ENCODE measurements around the gene SKAP1. TPM values are rescaled to one million over a fixed set of nuclear protein-coding genes. Genes with fewer than 3 reads are reported as not detected.

Gene SKAP1
- total and polyA plus RNA-seq, 2 of the 13 experiments (the other 11 are each of a cell fraction or from before 2014, with no cell fraction given) = 0.21 TPM; not detected in 1

- Histone ChIP-seq H3K36me3 (replicated peaks in 1 of 2; ENCODE audit: control insufficient read depth in 1 of 2, insufficient read depth in 2 of 2, low read length in 2 of 2) (no peaks in the 10 kb centered on the region), H3K9ac (ENCODE audit: insufficient read depth, low read depth, low read length) (no peak overlapping the region), H3K4me1 (ENCODE audit: insufficient read depth, low read length) (peaks cover 6% of the 10 kb centered on the region; the same call in 1 of the 2 replicates), H3K4me2 (ENCODE audit: low read depth, low read length) (no peak overlapping the region), H3K4me3 (replicated peaks in 1 of 3; ENCODE audit: insufficient read depth in 1 of 3, low read depth in 2 of 3, low read length in 3 of 3) (no peak overlapping the region), H3K27me3 (ENCODE audit: control insufficient read depth in 1 of 2, insufficient read depth in 2 of 2, low read length in 2 of 2) (peaks cover 0 to 6% of the 10 kb centered on the region in 2 experiments; a peak in 1 of 5 replicates), H3K27ac (ENCODE audit: extremely low read length, insufficient read depth, low read length) (no peak overlapping the region), H4K20me1 (ENCODE audit: insufficient read depth, low read length) (no peaks in the 10 kb centered on the region), H3K79me2 (ENCODE audit: insufficient read depth, low read length) (no peaks in the 10 kb centered on the region), H3K9me3 (ENCODE audit: low read length) (no peaks in the 10 kb centered on the region), H2AFZ (ENCODE audit: low read length) (no peak overlapping the region)
- CTCF ChIA-PET (ENCODE audit: low intra/inter-chr PET ratio, low total read pairs) = interaction anchor here (1.3 kb wide), 1 partner anchor 220 kb away, joined by 11 read pairs; no protein-coding TSS in a partner anchor
- POLR2A ChIA-PET = no interaction called here
- DNase-seq (ENCODE audit: low spot score) (no peak), ATAC-seq (no peak), FAIRE-seq (no peak)
- no peak for TF ChIP-seq PREB (CRISPR knock-in tag; IDR thresholded peaks at IDR 0.05)
- in situ Hi-C loops (cut with HindIII; ENCODE audit: extremely low pct_ligation_motif_present, low pct_unique_long_range_greater_than_20kb) (loop anchor here (5.0 to 10.0 kb wide), 2 partner anchors 52 to 349 kb away; no protein-coding TSS in a partner anchor), intact Hi-C loops (cut with micrococcal nuclease; ENCODE audit: unreplicated experiment) (loop anchor here (1.0 kb wide), 1 partner anchor 221 kb away; no protein-coding TSS in a partner anchor)
- BruUV-seq (replicated peaks) = no TSS peak
- WGBS (ENCODE audit: low lambda C conversion rate) = 26% methylated on average over 3 of the region's 3 CpGs
Measured at GRCh38 chr17:48373883-48374282, 56.1 kb downstream of the SKAP1 start.

- Histone ChIP-seq H2AFZ (ENCODE audit: low read length) (no peak overlapping the region), H3K9me3 (ENCODE audit: low read length) (no peaks in the 10 kb centered on the region), H4K20me1 (ENCODE audit: insufficient read depth, low read length) (no peaks in the 10 kb centered on the region), H3K27me3 (ENCODE audit: control insufficient read depth in 1 of 2, insufficient read depth in 2 of 2, low read length in 2 of 2) (0 out of 5 replicates have a peak, but pooled peaks cover 0 to 3% of the 10 kb centered on the region in 2 experiments), H3K4me3 (replicated peaks in 1 of 3; ENCODE audit: insufficient read depth in 1 of 3, low read depth in 2 of 3, low read length in 3 of 3) (no peak overlapping the region), H3K4me1 (ENCODE audit: insufficient read depth, low read length) (peaks cover 6% of the 10 kb centered on the region; the same call in 1 of the 2 replicates), H3K27ac (ENCODE audit: extremely low read length, insufficient read depth, low read length) (no peak overlapping the region), H3K36me3 (replicated peaks in 1 of 2; ENCODE audit: control insufficient read depth in 1 of 2, insufficient read depth in 2 of 2, low read length in 2 of 2) (no peaks in the 10 kb centered on the region), H3K4me2 (ENCODE audit: low read depth, low read length) (no peak overlapping the region), H3K9ac (ENCODE audit: insufficient read depth, low read depth, low read length) (no peak overlapping the region), H3K79me2 (ENCODE audit: insufficient read depth, low read length) (no peaks in the 10 kb centered on the region)
- ChIA-PET CTCF (ENCODE audit: low intra/inter-chr PET ratio, low total read pairs) (no interaction called here), POLR2A (no interaction called here)
- intact Hi-C loops (cut with micrococcal nuclease; ENCODE audit: unreplicated experiment) (no loop called here), in situ Hi-C loops (cut with HindIII; ENCODE audit: extremely low pct_ligation_motif_present, low pct_unique_long_range_greater_than_20kb) (loop anchor here (5.0 to 10.0 kb wide), 2 partner anchors 51 to 348 kb away; no protein-coding TSS in a partner anchor)
- no peak for DNase-seq (ENCODE audit: low spot score)
- no peak for FAIRE-seq
- no peak for ATAC-seq
- TF ChIP-seq ZNF598 (CRISPR knock-in tag; IDR thresholded peaks at IDR 0.05; ENCODE audit: borderline replicate concordance) = no peak
- TF ChIP-seq ZBTB20 (CRISPR knock-in tag; IDR thresholded peaks at IDR 0.05; ENCODE audit: borderline replicate concordance, low read depth) = no peak
- TF ChIP-seq ARNT (IDR thresholded peaks at IDR 0.05) = no peak
- no peak for TF ChIP-seq ZNF761 (CRISPR knock-in tag; conservative IDR thresholded peaks at IDR 0.05)
- no peak for TF ChIP-seq ZSCAN30 (CRISPR knock-in tag; IDR thresholded peaks at IDR 0.05)
- no peak for TF ChIP-seq SUZ12 (IDR thresholded peaks at IDR 0.05; ENCODE audit: low read depth, low read length)
- no peak for TF ChIP-seq ZNF180 (CRISPR knock-in tag; IDR thresholded peaks at IDR 0.05; ENCODE audit: borderline replicate concordance, low read depth)
- TF ChIP-seq SIX4 (CRISPR knock-in tag; IDR thresholded peaks at IDR 0.05) = no peak
- TF ChIP-seq RARA (CRISPR knock-in tag; IDR thresholded peaks at IDR 0.05) = no peak
- TF ChIP-seq HES4 (CRISPR knock-in tag; IDR thresholded peaks at IDR 0.05; ENCODE audit: borderline replicate concordance) = no peak
- TF ChIP-seq POLR2G (IDR thresholded peaks at IDR 0.05; ENCODE audit: low read depth, low read length) = no peak
- TF ChIP-seq ZNF775 (CRISPR knock-in tag; IDR thresholded peaks at IDR 0.05; ENCODE audit: borderline replicate concordance) = no peak
- TF ChIP-seq CENPBD1 (CRISPR knock-in tag; IDR thresholded peaks at IDR 0.05; ENCODE audit: borderline replicate concordance, low read depth) = no peak
- BruUV-seq (replicated peaks) = no TSS peak
- WGBS (ENCODE audit: low lambda C conversion rate) = 26% methylated on average over 2 of the region's 2 CpGs
Measured at GRCh38 chr17:48373130-48373830, 56.7 kb downstream of the SKAP1 start.

All from HepG2 (cell line).